OCI-M2 (cell line): Measurements from ENCODE around the gene ATXN1L.
"Not testable (repeated sequence)": the region's sequence is repeated elsewhere in the genome, so short reads cannot be mapped to it uniquely, and the experiment has no call there.

Experiments used
- DNase-seq: peaks from one replicate; lab custom pipeline; 2025; ENCODE audit not compliant: unreplicated experiment; lab: John Stamatoyannopoulos, UW

The ATXN1L gene

DNA sequence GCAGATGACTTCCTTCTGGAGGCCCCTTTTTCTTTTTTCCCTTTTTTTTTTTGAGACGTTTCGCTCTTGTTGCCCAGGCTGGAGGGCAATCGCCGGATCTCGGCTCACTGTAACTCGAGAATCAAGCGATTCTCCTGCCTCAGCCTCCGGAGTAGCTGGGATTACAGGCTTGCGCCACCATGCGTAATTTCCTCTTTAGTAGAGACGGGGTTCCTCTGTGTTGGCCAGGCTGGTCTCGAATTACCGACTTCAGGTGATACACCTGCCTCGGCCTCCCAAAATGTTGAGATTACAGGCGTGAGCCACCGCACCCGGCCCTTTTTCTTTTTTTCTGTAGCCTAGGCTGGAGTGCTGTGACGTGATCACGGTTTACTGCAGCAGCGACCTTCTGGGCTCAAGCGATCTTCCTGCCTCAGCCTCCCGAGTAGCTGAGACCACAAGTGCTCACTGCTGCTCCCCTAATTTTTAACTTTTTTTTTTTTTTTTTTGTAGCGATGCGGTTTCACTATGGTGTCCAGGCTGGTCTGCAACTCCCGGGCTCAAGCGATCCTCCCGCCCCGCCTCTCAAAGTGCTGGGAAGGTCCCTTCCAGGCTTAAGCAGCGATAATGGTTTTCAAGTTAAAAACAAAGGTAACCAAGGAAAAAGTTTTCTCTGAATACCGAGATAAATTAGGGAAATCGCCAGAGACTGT is 48.6 kb downstream of the ATXN1L start:
- no peak for DNase-seq

DNA sequence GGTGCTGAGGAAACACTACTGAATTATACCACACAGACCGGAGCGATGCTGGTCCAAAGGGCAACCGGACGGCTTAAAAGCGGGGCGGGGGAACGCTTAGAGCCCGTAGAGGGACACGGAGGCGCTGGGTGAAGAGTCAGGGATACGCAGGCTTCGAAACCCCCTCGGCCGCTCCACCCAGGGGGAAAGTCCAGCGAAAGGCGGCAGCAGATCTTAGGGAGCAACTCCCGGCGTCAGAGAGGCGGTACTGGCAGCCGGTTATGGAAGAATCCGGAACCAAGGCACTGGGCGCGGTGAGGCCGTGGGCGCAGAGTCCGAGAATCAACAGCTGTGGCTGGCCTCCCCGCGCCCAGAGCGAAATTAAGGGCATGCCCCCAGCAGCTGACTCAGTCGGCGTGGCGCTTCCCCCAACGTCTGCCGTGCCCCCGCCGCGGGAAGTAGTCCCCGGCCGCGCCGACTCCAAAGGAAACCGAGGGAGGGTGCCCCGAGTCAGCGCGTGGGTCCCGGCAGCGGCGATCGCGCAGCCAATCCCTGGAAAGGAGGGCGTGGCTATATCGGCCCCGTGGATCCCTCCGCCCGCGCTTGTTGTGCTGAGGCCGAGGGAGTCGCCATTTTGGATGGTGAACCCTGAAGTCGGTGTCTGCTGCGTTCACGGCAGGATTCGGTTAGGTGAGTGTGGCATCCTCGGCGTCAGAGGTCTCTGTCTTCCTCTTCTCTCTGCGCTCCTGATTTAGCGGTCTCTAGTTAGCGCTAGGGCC is 49.3 kb downstream of the ATXN1L start, which contains the start of gene IST1:
TSS of gene IST1 (plus strand) at position 611 of the 758 bp plus-strand sequence. CDS start 20,110 bp downstream, outside the sequence.
- DNase-seq, result peak; percentile 76

DNA sequence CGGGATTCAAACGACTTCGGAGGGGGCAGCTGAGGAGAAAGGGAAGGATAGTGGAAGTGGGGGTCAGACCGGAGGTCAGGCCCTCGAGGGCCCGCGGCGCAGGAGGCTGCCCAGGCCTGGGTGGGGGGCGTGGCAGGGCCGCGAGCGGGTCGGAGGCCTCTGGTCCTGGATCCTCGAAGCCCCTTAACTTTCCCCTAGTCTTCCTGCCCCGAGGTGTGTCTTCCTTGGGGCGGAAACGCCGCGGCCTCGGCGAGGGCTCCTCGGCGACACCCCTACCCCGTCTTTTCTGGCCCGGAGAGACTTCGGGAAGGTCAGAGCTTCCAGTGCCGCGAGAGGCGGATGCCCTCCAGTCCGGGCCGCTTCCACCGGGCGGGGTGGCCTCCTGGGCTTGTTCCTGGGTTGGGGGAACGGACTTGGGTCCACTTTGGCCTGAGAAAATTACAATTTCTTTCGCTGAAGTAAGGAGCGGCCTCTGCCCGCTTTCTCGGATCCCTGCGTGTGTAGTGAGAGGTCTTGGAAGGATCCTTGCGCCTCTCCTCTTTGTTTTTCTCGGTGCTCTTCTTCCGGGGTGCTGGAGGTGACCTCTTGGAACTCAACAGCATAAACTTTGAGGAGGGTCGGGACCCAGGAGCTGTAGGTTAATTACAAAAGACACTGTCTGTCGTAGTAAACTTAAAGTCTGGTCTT is 50.0 kb downstream of the ATXN1L start:
- DNase-seq, result no peak

DNA sequence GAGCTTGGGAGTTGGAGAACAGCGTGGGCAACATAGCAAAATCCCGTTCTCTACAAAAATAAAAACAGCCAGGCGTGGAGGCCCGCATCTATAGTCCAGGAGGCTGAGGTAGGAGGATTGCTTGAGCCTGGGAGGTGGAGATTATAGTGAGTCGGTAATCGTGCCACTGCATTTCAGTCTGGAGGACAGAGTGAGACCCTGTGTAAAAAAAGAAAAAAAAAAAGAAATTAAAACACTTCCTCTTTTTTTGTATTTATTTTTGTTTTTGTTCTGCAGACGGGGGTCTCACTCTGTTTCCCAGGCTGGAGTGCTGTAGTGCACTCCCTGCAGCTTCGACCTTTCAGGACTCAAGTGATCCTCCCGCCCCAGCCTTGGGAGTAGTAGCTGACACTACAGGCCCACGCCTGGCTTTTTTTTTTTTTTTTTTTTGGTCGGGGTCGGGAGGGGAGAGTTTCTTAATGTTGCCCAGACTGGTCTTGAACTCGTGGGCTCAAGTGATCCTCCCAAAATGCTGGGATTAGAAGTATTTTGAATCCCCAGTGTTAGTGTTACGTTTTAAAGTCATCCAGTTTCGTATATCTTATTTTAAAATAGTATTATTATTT is 51.1 kb downstream of the ATXN1L start:
- no peak for DNase-seq

DNA sequence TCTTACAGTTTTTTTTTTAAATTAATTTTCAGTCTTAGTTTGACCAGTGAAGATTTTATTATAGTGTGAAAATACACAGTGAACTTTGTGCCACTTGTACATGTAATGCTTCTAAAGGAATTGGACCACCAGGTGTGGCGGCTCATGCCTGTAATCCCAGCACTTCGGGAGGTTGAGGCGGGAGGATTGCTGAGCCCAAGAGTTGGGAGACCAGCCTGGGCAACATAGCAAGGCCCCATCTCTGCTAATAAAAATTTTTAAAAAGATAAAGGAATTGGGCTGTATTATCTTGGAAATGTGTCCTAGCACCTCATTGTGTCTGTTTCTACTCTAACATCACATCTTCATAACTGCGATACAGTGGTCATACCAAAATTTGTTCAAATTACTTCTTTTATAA is 53.4 kb downstream of the ATXN1L start:
- DNase-seq, result no peak

DNA sequence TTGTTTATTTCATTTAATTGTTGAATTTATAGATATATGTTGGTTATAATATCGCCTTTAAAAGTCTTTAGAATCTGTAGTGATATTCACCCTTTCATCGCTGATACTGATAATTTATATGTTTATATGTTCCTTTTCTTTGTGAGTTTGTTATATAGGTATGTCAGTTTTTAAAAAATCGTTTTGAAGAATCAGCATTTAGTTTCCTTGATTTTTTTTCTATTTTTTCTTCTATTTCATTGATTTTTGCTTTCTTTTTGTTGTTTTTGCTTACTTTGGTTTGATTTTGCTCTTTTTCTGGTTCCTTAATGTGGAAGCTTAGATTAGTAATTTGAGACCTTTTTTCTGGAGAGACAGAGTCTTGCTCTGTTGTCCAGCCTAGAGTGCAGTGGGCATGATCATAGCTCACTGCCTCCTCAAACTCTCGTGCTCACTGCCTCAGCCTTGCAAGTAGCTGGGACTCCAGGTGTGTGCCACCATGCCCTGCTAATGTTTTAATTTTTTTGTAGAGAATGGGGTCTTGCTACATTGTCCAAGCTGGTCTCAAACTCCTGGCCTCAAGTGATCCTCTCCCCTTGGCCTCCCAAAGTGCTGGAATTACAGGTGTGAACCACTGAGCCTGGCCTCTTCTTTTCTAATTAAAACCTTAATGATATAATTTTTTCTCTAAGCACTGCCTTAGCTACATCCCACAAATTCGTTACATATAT is 57.0 kb downstream of the ATXN1L start:
- no peak for DNase-seq

DNA sequence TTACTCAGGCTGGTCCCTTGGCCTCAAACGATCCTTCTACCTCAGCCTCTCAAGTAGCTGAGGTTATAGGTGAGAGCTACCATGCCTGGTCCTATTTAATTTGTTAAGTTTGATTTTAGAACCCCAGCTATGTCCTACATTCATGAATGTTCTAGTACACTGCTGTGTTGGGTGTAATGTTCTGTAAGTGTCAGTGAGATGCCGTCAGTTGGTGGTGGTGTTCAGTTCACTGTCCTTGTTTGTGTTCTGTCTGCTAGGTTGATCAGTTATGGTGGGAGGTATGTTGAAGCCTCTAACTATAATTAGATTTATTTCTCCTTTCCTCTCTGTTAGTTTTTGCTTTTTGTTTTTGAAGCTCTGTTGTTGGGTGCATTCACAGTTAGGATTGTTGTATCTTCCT is 57.8 kb downstream of the ATXN1L start:
- DNase-seq, result no peak

DNA sequence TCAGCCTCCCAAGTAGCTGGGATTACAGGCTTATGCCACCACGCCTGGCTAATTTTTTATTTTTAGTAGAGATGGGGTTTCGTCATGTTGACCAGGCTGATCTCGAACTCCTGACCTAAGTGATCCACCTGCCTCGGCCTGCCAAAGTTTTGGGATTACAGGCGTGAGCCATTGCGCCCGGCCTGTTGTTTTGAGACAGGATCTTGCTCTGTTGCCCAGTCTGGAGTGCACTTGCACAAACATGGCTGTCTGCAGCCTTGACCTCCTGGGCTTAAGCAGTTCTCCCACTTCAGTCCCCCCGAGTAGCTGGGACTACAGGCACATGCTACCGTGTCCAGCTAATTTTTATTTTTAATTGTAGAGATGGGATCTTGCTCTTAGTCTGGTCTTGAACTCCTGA is 58.5 kb downstream of the ATXN1L start:
- no peak for DNase-seq

DNA sequence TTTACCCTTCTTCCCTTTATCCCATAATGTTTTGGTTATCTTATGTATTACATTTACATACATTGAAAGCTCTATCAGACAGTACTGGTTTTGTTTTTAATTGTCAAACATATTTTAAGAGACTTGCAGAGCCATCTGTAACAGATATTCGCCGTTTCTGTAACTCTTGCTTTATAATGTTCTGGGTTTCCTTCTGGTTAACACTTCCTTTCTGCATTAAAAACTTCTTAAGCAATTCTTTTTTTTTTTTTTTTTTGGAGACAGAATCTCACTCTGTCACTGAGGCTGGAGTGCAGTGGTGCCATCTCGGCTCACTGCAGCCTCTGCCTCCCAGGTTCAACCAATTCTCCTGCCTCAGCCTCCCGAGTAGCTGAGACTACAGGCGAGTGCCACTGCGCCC is 60.0 kb downstream of the ATXN1L start:
- not testable (repeated sequence) for DNase-seq
